ENCODE measurements around the gene TOMM22.

DNA sequence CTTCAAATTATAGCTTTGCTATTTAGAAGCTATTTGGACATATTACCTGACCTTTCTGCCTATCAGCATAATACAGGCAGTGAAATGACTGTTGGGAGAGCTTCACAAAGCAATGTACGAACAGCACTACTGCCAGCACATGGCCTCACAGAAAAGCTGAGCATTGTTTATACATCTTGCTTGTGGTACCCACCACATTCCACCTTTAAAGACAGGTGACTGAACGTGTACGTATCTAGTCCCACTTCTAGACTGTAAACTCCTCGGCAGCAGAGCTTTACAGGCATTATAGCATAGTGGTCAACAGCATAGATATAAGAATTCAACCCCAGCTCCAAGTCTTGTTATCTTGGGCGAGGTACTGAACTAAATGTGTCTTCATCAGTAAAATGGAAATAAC is 17.4 kb downstream of the TOMM22 start:
- TF ChIP-seq CTCF (conservative IDR thresholded peaks at IDR 0.05; ENCODE audit: low read length) (no peak), EZH2phosphoT487 (IDR thresholded peaks at IDR 0.05; ENCODE audit: borderline replicate concordance) (no peak)

All from Loucy (cell line).